ENCODE results near the gene BCL2.

DNA sequence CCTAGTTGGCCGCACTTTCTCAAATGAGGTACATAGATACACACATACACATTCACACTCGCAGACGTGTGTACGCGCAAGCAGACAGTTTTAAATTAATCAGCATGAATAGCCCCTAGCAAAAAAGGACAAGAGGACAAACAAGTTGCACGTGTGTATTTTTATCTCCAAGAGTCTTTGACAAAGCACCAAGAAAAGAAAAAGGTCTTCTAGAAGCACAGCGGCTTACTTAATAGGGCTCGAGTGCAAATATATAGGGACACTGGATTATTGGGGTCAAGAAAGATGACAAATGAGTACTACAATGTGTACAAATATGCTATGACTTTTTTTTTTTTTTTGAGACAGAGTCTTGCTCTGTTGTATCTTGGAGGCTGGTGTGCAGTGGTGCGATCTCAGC is 1.7 kb upstream of the BCL2 start:
- TF ChIP-seq, protein P1, sequence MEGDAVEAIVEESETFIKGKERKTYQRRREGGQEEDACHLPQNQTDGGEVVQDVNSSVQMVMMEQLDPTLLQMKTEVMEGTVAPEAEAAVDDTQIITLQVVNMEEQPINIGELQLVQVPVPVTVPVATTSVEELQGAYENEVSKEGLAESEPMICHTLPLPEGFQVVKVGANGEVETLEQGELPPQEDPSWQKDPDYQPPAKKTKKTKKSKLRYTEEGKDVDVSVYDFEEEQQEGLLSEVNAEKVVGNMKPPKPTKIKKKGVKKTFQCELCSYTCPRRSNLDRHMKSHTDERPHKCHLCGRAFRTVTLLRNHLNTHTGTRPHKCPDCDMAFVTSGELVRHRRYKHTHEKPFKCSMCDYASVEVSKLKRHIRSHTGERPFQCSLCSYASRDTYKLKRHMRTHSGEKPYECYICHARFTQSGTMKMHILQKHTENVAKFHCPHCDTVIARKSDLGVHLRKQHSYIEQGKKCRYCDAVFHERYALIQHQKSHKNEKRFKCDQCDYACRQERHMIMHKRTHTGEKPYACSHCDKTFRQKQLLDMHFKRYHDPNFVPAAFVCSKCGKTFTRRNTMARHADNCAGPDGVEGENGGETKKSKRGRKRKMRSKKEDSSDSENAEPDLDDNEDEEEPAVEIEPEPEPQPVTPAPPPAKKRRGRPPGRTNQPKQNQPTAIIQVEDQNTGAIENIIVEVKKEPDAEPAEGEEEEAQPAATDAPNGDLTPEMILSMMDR (conservative IDR thresholded peaks at IDR 0.05 in 1 of 2, IDR thresholded peaks at IDR 0.05 in 1 of 2; ENCODE audit: extremely low read depth in 1 of 2, insufficient read depth in 1 of 2, low read depth in 1 of 2, low read length in 2 of 2), result no peak
- no peak for TF ChIP-seq EZH2 (IDR thresholded peaks at IDR 0.05; ENCODE audit: borderline replicate concordance, low read length)

Measured in mammary epithelial cell (primary cell).